Measurements from ENCODE around the gene CAPS.

CAPS gene

DNA sequence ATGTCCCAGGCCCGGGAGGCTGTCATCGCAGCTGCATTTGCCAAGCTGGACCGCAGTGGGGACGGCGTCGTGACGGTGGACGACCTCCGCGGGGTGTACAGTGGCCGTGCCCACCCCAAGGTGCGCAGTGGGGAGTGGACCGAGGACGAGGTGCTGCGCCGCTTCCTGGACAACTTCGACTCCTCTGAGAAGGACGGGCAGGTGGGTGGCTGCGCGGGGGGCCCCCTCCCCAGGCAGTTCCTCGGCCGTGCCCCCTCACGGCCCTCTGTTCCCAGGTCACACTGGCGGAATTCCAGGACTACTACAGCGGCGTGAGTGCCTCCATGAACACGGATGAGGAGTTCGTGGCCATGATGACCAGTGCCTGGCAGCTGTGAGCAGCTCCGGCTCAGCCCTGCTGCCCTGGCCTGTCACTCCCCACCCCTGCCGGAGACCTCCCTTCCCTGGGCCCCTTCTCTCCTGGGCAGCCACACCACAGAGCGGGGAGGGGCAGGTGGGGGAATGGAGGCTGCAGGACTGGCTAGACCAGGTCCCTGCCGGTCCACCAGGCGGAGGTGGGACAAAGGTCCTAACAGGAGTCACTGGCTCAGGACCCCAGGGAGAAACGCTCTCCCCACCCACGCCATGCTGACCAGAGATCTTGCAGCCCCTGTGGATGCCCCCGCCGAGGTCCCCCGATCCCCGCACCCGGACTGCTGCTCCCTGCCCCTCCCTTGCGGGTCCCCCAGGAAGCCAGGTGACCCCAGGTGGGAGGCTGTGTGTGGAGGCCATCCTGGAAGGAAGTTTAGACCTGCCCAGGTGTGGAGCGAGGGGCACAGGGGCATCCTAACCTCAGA is 1.1 kb downstream of the CAPS start:
- no peak for DNase-seq

DNA sequence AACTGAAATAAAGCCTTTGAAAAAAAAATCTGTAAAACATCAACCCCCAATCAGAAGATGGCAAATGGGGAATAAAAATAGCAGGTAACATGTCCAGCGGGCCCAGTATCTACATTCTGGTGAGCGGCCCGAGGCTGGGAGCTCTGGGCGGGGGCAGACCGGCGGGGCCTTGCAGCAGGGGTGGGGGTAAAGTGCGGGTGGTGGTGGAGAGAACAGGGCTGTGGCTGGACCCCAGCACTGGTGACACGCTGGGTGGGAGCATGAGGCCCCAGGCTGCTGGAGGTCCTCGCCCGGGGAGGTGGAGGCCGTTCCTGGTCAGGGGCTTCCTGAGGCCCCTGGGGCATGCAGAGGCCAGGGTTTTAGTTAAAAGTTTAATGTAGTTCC is 1.7 kb downstream of the CAPS start:
- no peak for DNase-seq

- DNase-seq = no peak
Measured at GRCh38 chr19:5916181-5916708, 2.2 kb downstream of the CAPS start.

- no peak for DNase-seq
Measured at GRCh38 chr19:5917431-5918107, 3.5 kb downstream of the CAPS start.

DNA sequence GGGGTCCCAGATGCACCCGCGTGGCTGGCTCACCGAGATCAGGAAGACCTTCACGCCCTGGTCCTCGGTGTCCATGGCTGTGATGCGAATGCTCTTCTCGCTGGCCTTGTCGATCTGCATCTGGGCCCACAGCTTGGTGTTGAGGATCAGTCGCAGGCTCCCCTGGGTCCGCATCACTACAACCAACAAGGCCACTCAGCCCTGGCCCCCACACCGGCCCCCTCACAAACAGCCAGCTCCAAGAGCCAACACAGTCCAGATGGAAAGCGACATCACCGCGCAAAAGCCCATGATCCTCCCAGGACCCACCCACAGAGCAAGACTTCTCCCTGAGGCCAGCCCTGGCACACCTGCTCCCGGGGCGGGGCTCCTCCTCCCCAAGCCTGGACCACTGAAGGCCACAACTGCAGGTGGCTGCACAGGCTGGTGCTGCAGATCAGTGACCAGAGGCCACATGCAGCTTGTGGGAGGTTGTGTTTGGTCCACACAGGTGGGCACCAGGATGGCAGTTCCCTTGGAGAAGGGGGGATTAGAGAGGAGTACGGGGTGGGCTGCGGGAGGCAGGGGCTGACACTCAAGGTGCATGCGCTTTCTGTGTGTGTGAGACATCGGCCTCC is 4.5 kb downstream of the CAPS start:
- no peak for DNase-seq

DNA sequence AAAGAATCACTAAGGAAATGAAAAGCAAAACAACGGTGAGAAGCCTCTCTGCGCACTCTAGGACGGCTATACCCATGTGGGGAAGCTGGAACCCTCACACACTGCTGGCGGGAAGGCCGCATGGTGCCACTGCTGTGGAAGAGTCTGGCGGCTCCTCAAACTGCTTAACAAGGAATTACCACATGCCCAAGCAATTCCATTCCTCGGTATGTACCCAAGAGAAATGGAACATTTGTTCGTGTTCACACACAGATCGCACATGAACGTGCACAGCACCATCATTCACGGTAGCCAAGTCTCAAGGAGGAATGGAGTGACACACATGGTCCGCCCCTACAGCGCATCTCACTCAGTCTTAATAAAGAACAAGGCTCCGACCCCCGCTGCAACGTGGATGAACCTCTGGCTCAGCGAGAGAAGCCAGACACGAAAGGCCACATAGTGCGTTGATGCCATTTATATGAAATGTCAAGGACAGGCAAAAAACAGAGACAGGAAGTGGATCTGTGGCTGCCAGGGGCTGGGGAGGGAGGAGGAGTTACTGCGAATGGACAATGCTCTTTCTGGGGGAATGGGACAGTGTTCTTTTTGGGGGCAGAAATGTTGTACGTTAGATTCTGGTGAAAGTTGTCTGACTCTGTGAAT is 7.6 kb downstream of the CAPS start:
- no peak for DNase-seq

- no peak for DNase-seq
Measured at GRCh38 chr19:5922161-5922545, 8.1 kb downstream of the CAPS start.

GRCh38 chr19:5923356-5923755 is 9.3 kb downstream of the CAPS start:
- no peak for DNase-seq

DNA sequence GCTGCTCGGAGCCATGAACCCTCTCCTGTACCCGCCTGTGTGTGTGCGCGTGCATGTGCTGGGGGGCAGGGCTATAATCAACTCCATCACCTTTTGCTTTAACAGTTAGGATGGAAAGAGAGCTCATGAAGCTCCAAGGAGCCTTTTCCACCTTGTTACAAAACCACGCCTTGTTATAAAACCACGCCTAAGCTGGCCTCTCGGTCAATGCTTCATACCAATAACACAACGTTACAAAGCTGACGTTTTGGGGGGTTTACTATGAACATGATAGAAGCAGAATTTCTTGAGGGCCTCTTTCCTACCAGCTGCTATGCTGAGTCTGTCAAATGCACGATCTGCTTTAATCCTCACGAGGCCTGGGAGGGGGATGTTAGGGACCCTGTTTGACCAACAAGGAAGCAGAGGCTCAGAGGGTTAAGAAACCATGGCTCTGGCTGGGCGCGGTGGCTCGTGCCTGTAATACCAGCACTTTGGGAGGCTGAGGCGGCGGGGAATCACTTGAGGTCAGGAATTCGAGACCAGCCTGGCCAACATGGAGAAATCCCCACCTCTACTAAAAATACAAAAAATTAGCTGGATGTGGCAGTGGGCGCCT is 11.9 kb downstream of the CAPS start:
- DNase-seq = no peak

DNA sequence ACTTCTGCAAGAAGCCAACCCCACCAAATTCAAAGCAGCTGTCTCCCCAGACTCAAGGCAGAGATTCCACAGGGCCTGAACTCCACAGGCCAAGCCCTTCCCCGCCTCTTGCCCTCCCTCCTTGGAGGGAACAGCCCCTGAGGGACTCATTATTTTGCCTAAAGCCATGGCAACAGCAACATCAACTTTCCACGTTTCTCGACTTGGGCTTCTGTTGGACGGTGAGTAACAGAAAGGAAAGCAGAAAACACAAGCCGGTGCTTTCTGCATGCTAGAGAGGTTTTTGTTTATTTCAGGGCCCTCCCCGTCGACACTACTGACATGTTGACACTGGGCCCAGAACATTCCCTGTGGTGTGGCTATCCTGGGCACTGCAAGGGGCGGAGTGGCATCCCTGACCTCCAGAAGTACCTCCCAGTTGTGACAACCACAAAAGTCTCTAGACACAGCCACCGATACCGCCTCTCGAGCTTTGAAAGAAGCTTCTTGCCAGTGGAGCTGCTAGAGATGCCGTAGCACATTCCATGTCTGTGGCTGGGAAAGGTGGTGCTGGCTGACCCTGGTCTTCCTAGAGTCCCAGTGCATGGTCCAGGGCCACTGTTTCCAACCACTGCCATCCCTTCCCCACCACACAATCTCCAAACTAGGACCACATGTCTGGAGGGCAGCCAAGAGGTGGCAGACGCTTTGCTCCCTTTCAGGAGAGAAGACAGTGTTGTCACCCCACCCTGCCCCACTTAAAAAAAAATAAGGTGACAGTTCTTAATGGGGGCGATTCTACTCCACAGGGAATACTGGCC is 12.8 kb downstream of the CAPS start:
- no peak for DNase-seq

- DNase-seq = no peak
Measured at GRCh38 chr19:5927441-5927821, 13.4 kb downstream of the CAPS start.

DNA sequence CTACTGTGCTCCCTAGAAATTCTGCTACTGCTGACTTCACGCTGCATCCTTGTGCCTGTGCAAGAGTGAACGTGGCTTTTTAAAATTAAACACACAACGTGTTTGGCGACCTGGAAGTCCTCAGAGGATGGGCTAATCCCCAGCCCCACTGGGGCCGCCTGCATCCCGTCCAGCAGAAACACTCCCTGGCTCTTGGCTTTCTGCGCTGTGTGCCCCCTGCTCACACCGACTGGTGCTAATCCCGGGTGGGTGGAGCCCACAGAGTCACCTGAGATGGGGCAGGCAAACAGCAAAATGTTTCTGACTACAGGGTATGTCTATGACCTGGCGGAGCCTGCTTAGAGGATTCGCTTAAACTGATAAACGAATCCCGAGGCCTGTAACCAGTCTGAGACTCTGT is 15.1 kb downstream of the CAPS start:
- no peak for DNase-seq

DNA sequence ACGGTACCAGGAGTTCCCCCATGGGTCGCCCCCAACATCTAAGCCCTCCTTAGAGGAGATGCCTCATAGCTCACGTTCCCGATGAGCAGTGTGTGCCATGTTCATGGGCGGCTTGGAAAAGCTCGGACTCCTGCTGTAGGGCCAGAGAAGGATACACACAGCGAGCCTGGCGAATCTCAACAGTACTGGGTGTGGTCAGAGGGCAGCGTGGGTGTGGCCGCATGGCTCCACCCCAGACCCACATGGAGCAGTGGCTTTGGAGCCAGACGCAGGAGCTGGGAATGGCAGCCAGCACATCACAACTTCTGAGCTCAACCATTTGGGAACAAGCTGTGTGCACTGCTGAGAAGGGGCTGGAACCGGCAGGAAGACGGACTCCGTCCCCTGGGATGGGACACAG is 15.6 kb downstream of the CAPS start:
- no peak for DNase-seq

- no peak for DNase-seq
Measured at GRCh38 chr19:5931251-5931650, 17.2 kb downstream of the CAPS start.

- DNase-seq = no peak
Measured at GRCh38 chr19:5932146-5932545, 18.1 kb downstream of the CAPS start.

DNA sequence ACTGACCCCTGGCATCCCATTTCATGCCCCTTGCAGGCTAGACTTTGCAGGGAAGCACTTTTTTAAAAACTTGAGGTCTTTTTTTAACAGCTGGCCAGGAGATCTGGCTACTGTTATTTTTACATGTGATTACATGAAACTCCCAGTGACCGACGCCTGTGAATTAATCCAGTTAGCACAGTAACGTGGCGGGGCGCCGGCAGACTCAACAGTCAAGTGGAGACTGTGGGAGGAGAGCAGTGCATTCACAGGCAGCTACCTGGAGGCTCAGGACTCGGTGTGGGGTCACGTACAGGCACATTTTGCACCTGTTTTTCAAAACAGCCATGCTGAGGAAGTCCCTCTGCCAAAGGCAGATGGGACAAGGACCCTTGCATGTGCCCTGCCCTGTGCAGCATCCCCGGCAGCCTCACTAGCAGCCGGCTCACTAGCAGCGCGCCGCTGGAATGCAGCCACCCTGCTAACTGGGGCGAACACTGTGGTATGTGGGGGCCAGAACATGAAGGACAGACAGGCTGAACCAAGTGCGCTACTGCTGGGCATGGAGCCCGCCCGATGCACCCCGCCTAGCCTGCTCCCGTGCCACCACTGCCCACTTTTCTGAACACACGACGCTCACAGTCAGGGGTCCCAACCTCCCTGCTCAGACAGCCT is 18.7 kb downstream of the CAPS start:
- DNase-seq = no peak

DNA sequence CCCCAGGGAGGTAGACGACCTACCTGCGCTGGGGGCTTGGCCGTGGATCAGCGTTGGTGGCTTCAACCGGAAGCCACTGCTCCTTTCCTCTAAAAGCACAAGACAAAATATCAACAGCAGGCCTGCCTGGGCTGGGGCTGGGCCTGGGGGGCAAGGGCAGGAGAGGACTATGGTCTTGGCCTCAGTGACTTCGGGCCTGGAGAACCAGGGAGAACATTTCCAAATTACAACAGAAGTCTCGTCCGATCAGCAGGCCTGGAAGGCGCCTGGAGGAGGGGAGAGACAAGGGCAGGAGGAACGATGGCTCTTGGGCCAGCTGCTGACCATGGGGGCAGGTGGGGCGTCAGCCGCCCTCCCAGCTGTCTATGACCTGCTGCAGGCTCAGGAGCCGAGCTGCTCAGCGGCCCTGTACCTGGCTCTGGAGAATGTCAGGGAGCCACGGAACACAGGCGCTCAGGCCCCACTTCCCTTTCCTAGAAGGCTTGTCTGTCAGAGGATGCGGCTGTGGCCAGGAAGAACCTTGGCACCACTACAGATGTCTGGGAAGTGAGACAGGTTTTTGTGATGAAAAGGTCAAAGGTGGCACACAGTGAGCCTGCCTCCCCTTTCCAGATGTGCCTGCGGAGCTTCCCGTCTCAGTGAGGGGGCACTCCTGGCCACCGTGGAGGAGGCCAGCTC is 19.5 kb downstream of the CAPS start:
- no peak for DNase-seq

GRCh38 chr19:5934069-5934401 is 20.0 kb downstream of the CAPS start:
- no peak for DNase-seq

DNA sequence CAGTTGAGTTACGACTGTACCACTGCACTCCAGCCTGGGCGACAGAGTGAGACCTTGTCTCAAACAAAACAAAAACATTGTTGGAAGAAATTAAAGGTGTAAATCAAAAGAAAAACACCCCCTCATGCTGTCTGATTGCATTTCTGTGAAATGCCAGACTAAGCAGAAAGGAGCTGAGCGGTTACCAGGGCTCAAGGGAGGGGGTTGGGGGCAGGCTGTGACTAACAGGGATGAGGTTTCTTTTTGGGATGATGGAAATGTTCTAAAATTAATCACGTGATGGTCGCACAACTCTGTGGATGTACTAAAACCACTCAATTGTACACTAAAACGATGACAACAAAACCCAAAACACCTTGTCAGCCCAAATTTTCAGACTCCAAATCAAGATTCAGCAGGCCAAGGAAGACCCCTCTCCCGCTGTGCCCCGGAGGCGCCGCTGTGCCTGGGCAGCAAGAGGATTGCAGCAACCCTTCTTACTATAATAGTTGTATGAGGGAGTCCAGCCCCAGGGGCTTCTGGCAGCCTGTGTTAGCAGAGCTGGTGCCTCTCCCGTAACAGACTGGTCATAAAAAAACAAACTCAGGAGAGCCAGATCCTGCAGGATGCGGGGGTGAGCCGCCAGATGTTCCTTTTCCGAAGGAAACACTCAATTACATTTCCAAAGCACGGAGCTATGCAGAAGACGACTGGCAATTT is 20.9 kb downstream of the CAPS start:
- DNase-seq = no peak

- no peak for DNase-seq
Measured at GRCh38 chr19:5935473-5936291, 21.6 kb downstream of the CAPS start.
